NCI-H446 treated with DMSO at 0.1 percent for 48 hours (cell line): ENCODE data around the gene STARD3.
A peak's percentile ranks its signal among the peaks of the same experiment; 100 is the strongest.

Source experiments
- DNase-seq: peaks from one replicate; lab custom pipeline; 2025; lab: John Stamatoyannopoulos, UW

STARD3 gene

GRCh38 chr17:39621523-39622379 lies 15.2 kb upstream of the STARD3 start:
- peak; percentile 22 for DNase-seq

DNA sequence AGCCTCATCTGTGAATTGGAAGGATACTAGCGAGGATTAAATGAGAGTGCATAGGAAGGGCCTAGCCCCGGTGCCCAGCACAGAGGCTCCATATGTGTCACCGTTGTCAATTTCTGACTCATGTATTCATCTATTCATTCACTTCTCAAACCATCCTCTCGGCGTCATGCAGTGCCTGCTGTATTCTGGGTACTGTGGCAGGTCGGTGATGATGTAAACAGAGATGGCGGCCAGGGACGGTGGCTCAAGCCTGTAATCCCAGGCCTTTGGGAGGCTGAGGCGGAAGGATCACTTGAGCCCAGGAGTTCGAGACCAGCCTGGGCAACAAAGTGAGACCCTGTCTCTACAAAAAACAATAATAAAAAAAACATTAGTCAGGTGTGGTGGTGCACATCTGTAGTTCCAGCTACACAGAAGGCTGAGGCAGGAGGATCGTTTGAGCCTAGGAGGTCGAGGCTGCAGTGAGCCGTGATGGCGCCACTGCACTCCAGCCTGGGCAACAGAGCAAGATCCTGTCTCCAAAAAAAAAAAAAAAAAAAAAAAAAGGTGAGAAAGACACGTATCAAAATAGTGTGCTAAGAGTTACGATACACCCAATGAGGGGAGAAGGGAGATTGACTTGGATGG lies 14.5 kb upstream of the STARD3 start:
- DNase-seq: no peak

DNA sequence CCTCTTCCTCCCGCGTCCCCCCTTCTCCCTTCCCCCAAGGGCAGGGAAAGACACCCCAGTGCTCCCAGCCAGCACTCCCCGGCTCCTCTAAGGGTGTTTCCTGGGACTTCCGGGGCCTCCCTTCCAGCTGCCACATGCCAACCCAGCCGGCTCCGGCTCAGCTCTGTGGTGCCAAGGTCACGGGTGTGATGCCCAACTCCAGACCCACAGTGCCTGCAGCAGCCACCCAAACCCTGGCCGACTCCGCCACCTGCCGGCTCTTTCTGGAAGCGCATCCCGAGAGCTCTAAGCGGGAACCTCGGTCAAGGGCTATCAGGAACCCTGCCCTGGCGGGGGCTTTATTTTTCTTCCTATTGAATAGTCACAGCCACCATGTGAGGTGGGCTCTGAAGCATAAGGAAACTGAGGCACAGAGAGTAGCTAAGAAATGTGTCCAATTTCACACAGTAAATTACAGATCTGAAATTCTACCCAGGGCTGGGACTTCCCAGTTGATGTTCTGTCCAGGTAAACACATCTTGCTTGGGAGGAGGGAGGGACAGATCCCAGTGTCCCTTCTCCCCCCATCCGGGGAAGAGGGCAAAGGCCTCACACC lies 13.5 kb upstream of the STARD3 start:
- peak; percentile 28 for DNase-seq

DNA sequence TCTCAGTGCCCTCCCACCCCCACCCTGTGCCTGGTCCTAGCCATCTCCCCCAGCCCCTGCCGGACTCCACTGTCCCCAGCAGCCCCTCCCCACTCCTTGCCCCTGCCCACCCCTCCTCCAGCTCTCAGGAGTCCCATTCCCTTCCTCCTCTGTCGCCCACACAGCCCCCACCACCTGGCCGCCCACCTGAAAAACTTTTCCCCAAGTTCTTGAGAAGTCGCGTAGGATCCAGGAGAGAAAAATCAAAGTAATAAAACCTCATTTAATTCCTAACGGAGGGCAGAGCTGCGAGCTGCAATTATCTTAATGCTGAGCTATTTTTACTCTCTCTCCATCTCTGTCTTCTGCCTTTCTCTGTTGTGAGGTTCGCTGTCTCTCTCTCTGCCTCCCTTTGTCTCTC lies 12.6 kb upstream of the STARD3 start:
- DNase-seq: no peak

- DNase-seq: no peak
Observed at GRCh38 chr17:39625198-39625785, 11.7 kb upstream of the STARD3 start.

DNA sequence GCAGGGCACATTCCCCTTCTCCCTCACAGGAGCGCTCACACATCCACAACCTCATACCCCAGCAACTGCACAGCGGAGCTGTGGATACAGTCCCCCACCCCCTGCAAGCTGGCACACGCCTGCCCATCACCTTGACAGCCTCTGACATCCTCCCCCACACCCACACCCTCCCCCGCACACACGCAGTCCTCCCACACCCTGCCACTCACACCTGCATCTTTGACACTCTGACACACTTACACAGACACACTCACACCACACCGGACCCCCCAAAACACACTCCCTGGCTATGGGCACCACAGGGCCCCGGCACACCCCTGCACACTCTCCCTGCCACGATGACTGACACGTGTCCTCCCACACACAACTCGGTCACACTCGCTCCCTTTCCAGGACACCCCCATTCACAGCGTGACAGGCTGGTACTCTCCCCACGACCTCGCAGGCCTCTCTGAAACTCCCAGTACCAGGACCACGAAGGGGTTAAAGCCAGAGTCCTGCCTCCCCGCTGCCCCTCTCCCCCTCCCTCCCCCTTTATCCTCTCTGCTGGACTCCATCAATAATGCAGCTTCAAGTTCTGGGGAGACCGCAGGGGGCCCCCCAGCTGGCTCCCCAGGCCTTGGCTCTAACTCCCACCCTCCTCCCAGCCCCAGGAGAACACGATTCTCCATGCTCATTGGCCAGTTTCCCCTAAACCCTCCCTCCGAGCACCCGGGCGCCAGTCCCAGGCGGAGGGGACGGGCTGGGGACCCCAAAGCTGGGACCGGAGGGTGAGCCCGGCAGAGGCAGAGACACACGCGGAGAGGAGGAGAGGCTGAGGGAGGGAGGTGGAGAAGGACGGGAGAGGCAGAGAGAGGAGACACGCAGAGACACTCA lies 10.5 kb upstream of the STARD3 start, which contains the start of gene PPP1R1B:
PPP1R1B (plus strand) TSS at position 782 of the 876 bp plus-strand sequence. CDS start 441 bp downstream, outside the sequence.
- DNase-seq: no peak

GRCh38 chr17:39627047-39627711 lies 9.8 kb upstream of the STARD3 start:
- DNase-seq: no peak

- no peak for DNase-seq
Observed at GRCh38 chr17:39627712-39628516, 9.0 kb upstream of the STARD3 start.

DNA sequence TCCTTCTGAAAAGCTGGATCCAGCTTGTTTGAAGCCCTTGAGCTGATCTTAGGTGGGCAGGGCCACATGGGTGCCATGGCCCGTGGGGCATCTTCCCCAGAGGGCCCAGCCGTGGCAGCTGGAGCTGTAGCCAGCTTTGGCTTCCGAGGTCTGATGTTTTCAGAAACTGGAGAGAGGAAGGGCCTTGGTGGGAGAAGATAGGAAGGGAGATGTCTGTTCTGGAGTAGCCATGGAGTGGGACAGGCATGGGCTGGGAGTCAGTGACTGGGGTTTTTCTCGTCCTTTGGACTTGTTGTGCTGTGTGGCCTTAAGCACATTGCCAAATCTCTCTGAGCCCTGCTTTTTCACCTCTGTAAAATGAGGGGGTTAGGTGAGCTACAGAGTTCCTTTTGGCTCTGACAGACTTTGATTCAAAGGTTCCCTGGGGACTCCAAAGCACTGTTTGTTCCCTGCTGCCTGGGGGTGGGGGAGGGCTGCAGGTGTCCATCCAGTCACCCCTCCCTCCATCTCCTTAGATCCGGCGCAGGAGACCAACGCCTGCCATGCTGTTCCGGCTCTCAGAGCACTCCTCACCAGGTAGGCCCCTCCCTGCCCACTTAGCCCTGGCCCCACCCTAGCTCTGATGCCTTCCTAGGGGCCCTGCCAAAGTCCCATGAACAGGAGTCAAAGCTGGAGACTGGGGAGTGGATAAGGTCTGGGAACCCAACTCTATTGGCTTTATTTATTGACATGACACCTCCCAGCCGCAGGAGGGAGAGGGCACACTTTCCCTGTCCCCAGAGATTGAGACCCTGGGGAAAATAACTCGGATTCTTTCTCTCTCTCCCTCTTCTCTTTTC lies 8.1 kb upstream of the STARD3 start:
- no peak for DNase-seq

DNA sequence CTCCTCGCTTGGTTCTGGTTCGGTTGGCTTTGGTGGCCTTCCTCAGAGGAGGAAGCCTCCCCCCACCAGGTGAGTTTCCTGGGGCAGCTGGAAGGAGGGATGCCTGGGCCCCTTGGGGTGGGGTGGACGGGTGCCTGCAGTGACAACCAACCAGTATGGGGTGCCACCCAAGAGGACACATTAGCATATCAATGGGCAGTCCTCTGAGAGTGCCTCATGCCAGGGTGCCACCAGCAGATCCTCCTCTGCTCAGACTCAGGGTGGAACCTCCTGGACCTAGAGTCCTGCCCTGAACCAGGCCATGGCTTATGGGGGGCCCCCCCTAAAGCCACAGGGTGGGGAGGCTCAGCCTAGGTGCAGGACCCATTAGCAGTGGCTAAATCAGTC lies 7.5 kb upstream of the STARD3 start:
- no peak for DNase-seq

- DNase-seq: no peak
Observed at GRCh38 chr17:39629898-39630297, 7.0 kb upstream of the STARD3 start.

- no peak for DNase-seq
Observed at GRCh38 chr17:39631403-39631802, 5.5 kb upstream of the STARD3 start.

DNA sequence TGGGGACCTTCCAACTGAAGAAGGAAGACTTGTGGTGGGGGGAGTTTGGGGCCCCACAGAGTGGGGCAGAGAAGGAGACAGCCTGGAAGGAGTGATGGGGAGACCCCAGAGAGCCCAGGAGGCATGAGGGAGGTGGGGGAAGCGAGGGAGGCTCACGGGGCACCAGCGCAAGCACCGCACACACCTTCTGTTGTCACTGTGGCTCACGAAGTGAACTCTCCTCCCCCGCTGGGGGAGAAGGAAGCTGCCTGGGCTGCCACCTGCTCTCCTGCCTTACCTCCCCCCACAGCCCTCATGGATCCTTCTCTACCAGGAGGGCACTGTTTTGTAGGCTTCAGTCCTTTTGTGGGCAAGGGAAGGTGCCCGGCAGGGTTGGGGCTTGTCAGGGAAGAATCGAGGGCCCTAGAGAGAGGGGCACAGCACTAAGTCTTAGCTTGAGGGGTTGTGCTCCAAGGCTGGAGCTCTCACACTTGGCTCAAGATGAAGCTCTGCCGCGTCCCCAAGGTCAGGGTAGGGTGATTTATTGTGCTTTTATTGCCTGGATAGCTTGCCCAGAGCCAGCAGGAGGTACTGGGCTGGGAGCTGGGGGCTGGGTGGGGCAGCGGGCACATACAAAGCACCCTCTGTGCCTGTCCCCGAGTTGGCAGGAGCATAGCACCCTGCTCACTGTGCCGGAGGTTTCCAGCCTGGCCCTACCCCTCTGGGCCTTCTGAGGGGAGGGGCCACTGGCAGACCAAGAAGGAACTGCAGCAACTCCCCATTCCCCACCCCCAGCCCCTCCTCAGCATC lies 4.6 kb upstream of the STARD3 start:
- DNase-seq: no peak

DNA sequence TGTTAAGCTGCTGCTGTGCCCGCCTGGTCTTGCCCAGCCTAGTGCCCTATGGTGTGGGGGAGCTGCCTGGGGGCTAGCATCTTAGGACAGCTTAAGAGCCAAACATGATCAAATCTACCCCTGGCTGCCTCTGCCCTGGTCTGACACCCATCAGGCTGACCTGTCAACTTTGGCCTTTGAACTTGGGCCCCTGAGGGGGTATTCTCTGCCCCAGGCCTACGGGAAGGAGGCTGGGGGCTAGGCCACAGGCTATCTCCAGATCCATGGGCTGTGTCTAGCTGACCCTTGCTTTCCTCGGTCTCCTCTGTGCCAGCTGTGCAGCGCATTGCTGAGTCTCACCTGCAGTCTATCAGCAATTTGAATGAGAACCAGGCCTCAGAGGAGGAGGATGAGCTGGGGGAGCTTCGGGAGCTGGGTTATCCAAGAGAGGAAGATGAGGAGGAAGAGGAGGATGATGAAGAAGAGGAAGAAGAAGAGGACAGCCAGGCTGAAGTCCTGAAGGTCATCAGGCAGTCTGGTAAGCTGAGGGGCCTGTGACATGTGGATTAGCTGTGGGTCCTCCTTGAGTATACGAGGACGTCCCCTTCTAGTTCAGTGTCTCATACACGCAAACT lies 3.3 kb upstream of the STARD3 start:
- DNase-seq: no peak

GRCh38 chr17:39634384-39634871 lies 2.5 kb upstream of the STARD3 start:
- no peak for DNase-seq

DNA sequence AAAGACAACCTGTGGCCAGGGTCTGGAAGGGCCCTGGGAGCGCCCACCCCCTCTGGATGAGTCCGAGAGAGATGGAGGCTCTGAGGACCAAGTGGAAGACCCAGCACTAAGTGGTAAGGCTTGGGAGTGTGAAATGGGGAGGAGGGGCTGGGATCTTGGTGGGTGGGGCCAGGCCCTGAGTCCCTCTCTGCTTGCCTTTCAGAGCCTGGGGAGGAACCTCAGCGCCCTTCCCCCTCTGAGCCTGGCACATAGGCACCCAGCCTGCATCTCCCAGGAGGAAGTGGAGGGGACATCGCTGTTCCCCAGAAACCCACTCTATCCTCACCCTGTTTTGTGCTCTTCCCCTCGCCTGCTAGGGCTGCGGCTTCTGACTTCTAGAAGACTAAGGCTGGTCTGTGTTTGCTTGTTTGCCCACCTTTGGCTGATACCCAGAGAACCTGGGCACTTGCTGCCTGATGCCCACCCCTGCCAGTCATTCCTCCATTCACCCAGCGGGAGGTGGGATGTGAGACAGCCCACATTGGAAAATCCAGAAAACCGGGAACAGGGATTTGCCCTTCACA lies 1.2 kb upstream of the STARD3 start:
- DNase-seq: no peak

DNA sequence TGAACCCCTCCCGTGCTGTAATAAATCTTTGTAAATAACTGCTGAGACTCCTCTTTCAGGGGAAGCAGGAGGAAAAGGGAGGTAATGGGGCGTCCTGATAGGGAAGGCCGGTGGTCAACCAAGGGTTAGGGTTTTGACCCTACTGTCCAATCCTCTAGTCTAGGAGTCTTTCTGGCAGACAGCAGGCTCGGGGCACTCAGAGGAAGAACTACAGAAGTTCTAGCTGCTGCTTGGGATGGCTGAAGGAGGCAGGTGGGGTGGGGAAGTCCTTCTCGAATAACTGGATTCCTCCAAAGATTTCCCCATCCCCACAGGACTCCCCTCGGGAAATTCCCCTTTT lies 387 bp upstream of the STARD3 start:
- DNase-seq: no peak

DNA sequence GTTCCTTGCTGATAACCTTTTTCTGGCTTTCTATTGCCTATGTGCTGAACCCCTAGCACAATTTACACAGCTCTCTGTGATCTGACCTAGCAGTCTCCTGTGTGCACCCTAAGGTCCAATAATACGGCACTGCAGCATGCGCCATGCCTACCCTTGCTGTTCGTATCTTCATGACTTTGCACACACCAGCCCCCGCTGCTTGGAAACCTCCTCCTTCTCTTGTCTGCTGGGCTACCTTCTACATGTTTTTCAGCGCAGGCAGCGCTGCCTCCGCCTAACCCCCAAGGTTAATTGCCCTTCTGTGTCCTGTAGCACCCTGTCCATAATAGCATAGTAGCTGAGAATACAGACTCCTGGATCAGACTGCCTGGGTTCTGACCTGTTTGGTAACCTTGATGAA lies 1.4 kb downstream of the STARD3 start:
- no peak for DNase-seq
